Stimulated activated naive B cell treated with anti-CD40 and anti-IgM and Interleukin-4, amounts not matched to agents 10 μg/mL and 1 μg/mL and 100 μg/mL, for 72 hours (primary cell): ENCODE data around the gene UBE2Z.
"Not testable (repeated sequence)": the region's sequence is repeated elsewhere in the genome, so short reads cannot be mapped to it uniquely, and the experiment has no call there.

Experiments used
- ATAC-seq, 2 donors: fragments of 150-1000 bp; cut with Tn5 transposase; replicated peaks; 2 replicates each; pipeline ENCODE4 v1.10.0; 2021; ENCODE audit warnings: moderate library complexity in 1 of 2
- DNase-seq: peaks from one replicate; pipeline ENCODE4 v3.0.0; 2021
- H3K27ac Mint-ChIP-seq: one replicate; pipeline ENCODE4 v1.8.0; 2022; ENCODE audit warnings: mild to moderate bottlenecking, mixed read lengths
- H3K27me3 Mint-ChIP-seq, 2 donors: one replicate each; pipeline ENCODE4 v1.8.0; 2022; ENCODE audit warnings: mixed read lengths in 2 of 2
- H3K36me3 Mint-ChIP-seq, 2 donors: one replicate each; pipeline ENCODE4 v1.8.0; 2022; ENCODE audit warnings: mixed read lengths in 2 of 2, mild to moderate bottlenecking in 1 of 2
- H3K4me1 Mint-ChIP-seq, 2 donors: one replicate each; pipeline ENCODE4 v1.8.0; 2022; ENCODE audit warnings: mixed read lengths in 2 of 2, mild to moderate bottlenecking in 1 of 2
- H3K4me3 Mint-ChIP-seq, 2 donors: one replicate each; pipeline ENCODE4 v1.8.0; 2022; ENCODE audit warnings: mild to moderate bottlenecking in 2 of 2, mixed read lengths in 2 of 2, moderate library complexity in 1 of 2
- H3K9me3 Mint-ChIP-seq, 2 donors: one replicate each; pipeline ENCODE4 v1.8.0; 2022; ENCODE audit warnings: mixed read lengths in 2 of 2, mild to moderate bottlenecking in 1 of 2

The UBE2Z gene

GRCh38 chr17:48915459-48916282 is 7.5 kb downstream of the UBE2Z start:
- peak overlapping the region; percentile 98 for H3K27ac Mint-ChIP-seq
- DNase-seq (peak; percentile 64), ATAC-seq (peak; percentile 96 to 97)
- H3K4me3 Mint-ChIP-seq = peak overlapping the region; percentile 83 to 86
- H3K36me3 Mint-ChIP-seq = peaks cover 53 to 56% of the 10 kb centered on the region in 2 donors
- peaks cover 3 to 8% of the 10 kb centered on the region in 2 donors for H3K9me3 Mint-ChIP-seq
- H3K4me1 Mint-ChIP-seq = peaks cover 38 to 65% of the 10 kb centered on the region in 2 donors
- no peaks in the 10 kb centered on the region for H3K27me3 Mint-ChIP-seq

GRCh38 chr17:48925251-48925990 is 17.2 kb downstream of the UBE2Z start:
- Mint-ChIP-seq H3K27ac (peak overlapping the region; percentile 67), H3K9me3 (no peaks in the 10 kb centered on the region), H3K27me3 (no peaks in the 10 kb centered on the region), H3K4me3 (no peak overlapping the region), H3K4me1 (peaks cover 17 to 40% of the 10 kb centered on the region in 2 donors), H3K36me3 (peaks cover 39 to 62% of the 10 kb centered on the region in 2 donors)
- ATAC-seq (no peak), DNase-seq (no peak)

GRCh38 chr17:48925991-48926342 is 17.8 kb downstream of the UBE2Z start:
- Mint-ChIP-seq H3K27ac (peak overlapping the region; percentile 20), H3K4me1 (peaks cover 17 to 43% of the 10 kb centered on the region in 2 donors), H3K9me3 (no peaks in the 10 kb centered on the region), H3K36me3 (peaks cover 37 to 62% of the 10 kb centered on the region in 2 donors), H3K27me3 (no peaks in the 10 kb centered on the region), H3K4me3 (no peak overlapping the region)
- ATAC-seq = no peak
- DNase-seq = no peak

GRCh38 chr17:48927978-48928745 is 20.0 kb downstream of the UBE2Z start:
- H3K4me1 Mint-ChIP-seq = peaks cover 19 to 48% of the 10 kb centered on the region in 2 donors
- peaks cover 0 to 1% of the 10 kb centered on the region in 2 donors for H3K9me3 Mint-ChIP-seq
- no peak for DNase-seq
- peaks cover 43 to 67% of the 10 kb centered on the region in 2 donors for H3K36me3 Mint-ChIP-seq
- ATAC-seq = peak in 1 of 2 donors; percentile 14
- H3K27ac Mint-ChIP-seq = peak overlapping the region; percentile 83
- H3K4me3 Mint-ChIP-seq = no peak overlapping the region
- no peaks in the 10 kb centered on the region for H3K27me3 Mint-ChIP-seq

- peaks cover 19 to 48% of the 10 kb centered on the region in 2 donors for H3K4me1 Mint-ChIP-seq
- DNase-seq = no peak
- peak overlapping the region; percentile 87 for H3K27ac Mint-ChIP-seq
- H3K4me3 Mint-ChIP-seq = peak overlapping the region in 1 of 2 donors; percentile 49
- no peaks in the 10 kb centered on the region for H3K27me3 Mint-ChIP-seq
- peaks cover 0 to 1% of the 10 kb centered on the region in 2 donors for H3K9me3 Mint-ChIP-seq
- no peak for ATAC-seq
- peaks cover 42 to 74% of the 10 kb centered on the region in 2 donors for H3K36me3 Mint-ChIP-seq
Measured at GRCh38 chr17:48928876-48929811, 20.9 kb downstream of the UBE2Z start.

GRCh38 chr17:48929812-48930165 is 21.6 kb downstream of the UBE2Z start:
- H3K4me1 Mint-ChIP-seq = peaks cover 19 to 48% of the 10 kb centered on the region in 2 donors
- peaks cover 44 to 77% of the 10 kb centered on the region in 2 donors for H3K36me3 Mint-ChIP-seq
- H3K4me3 Mint-ChIP-seq = no peak overlapping the region
- ATAC-seq (no peak), DNase-seq (no peak)
- peaks cover 0 to 1% of the 10 kb centered on the region in 2 donors for H3K9me3 Mint-ChIP-seq
- H3K27ac Mint-ChIP-seq = peak overlapping the region; percentile 62
- H3K27me3 Mint-ChIP-seq = no peaks in the 10 kb centered on the region

- H3K9me3 Mint-ChIP-seq = peaks cover 0 to 1% of the 10 kb centered on the region in 2 donors
- peaks cover 16 to 45% of the 10 kb centered on the region in 2 donors for H3K4me1 Mint-ChIP-seq
- peak overlapping the region; percentile 89 for H3K27ac Mint-ChIP-seq
- H3K4me3 Mint-ChIP-seq = no peak overlapping the region
- peaks cover 44 to 76% of the 10 kb centered on the region in 2 donors for H3K36me3 Mint-ChIP-seq
- no peaks in the 10 kb centered on the region for H3K27me3 Mint-ChIP-seq
- DNase-seq (no peak), ATAC-seq (peak in 1 of 2 donors; percentile 27)
Measured at GRCh38 chr17:48930435-48930873, 22.2 kb downstream of the UBE2Z start.

GRCh38 chr17:48933035-48933434 is 24.8 kb downstream of the UBE2Z start:
- no peak for DNase-seq
- ATAC-seq = peak in 1 of 2 donors; percentile 21
- peaks cover 0 to 1% of the 10 kb centered on the region in 2 donors for H3K9me3 Mint-ChIP-seq
- H3K4me1 Mint-ChIP-seq = peaks cover 13 to 27% of the 10 kb centered on the region in 2 donors
- peaks cover 35 to 67% of the 10 kb centered on the region in 2 donors for H3K36me3 Mint-ChIP-seq
- H3K27me3 Mint-ChIP-seq = no peaks in the 10 kb centered on the region
- H3K27ac Mint-ChIP-seq = peak overlapping the region; percentile 51
- no peak overlapping the region for H3K4me3 Mint-ChIP-seq

GRCh38 chr17:48944515-48945260 is 36.5 kb downstream of the UBE2Z start, which contains the start of gene SNF8:
SNF8 (minus strand) TSS chr17:48944842; CDS start chr17:48944734, 108 bp downstream.
- H3K4me3 Mint-ChIP-seq = peak within 1 kb of the TSS; percentile 99
- peaks cover 0 to 12% of the 10 kb centered on the region in 2 donors for H3K4me1 Mint-ChIP-seq
- H3K9me3 Mint-ChIP-seq = peaks cover 5 to 8% of the 10 kb centered on the region in 2 donors
- peaks cover 7 to 18% of the 10 kb centered on the region in 2 donors for H3K36me3 Mint-ChIP-seq
- DNase-seq = peak; percentile 91
- H3K27ac Mint-ChIP-seq = peak within 1 kb of the TSS; percentile 98
- peaks cover 0 to 5% of the 10 kb centered on the region in 2 donors for H3K27me3 Mint-ChIP-seq
- ATAC-seq = peak; percentile 98

GRCh38 chr17:48945261-48945651 is 37.0 kb downstream of the UBE2Z start:
- ATAC-seq, H3K27me3 Mint-ChIP-seq, DNase-seq, H3K9me3 Mint-ChIP-seq: not testable (repeated sequence)
- Mint-ChIP-seq H3K36me3 (peaks cover 7 to 17% of the 10 kb centered on the region in 2 donors), H3K27ac (peak overlapping the region; percentile 98), H3K4me1 (peaks cover 0 to 12% of the 10 kb centered on the region in 2 donors), H3K4me3 (peak overlapping the region; percentile 99)

- H3K27me3 Mint-ChIP-seq = peaks cover 0 to 5% of the 10 kb centered on the region in 2 donors
- ATAC-seq (no peak), DNase-seq (no peak)
- H3K36me3 Mint-ChIP-seq = no peaks in the 10 kb centered on the region
- no peak overlapping the region for H3K4me3 Mint-ChIP-seq
- peaks cover 11 to 13% of the 10 kb centered on the region in 2 donors for H3K4me1 Mint-ChIP-seq
- H3K27ac Mint-ChIP-seq = no peak overlapping the region
- peaks cover 2 to 4% of the 10 kb centered on the region in 2 donors for H3K9me3 Mint-ChIP-seq
Measured at GRCh38 chr17:48951572-48951971, 43.4 kb downstream of the UBE2Z start.

- Mint-ChIP-seq H3K27ac (peak overlapping the region; percentile 91), H3K4me1 (peaks cover 11 to 13% of the 10 kb centered on the region in 2 donors), H3K27me3 (peaks cover 0 to 2% of the 10 kb centered on the region in 2 donors), H3K4me3 (peak overlapping the region; percentile 54 to 56), H3K9me3 (peaks cover under 1 to 1% of the 10 kb centered on the region in 2 donors), H3K36me3 (no peaks in the 10 kb centered on the region)
- ATAC-seq (peak; percentile 96 to 97), DNase-seq (peak; percentile 30)
Measured at GRCh38 chr17:48952904-48953303, 44.7 kb downstream of the UBE2Z start.
